CMK (cell line): ENCODE measurements around the gene KPNA3.
A peak's percentile ranks its signal among the peaks of the same experiment; 100 is the strongest.
"Not testable (repeated sequence)": the region's sequence is repeated elsewhere in the genome, so short reads cannot be mapped to it uniquely, and the experiment has no call there.

ENCODE experiments used
- DNase-seq: peaks from one replicate; pipeline ENCODE4 v3.0.0-alpha.2; 2010; ENCODE audit warnings: low read depth

KPNA3 gene

DNA sequence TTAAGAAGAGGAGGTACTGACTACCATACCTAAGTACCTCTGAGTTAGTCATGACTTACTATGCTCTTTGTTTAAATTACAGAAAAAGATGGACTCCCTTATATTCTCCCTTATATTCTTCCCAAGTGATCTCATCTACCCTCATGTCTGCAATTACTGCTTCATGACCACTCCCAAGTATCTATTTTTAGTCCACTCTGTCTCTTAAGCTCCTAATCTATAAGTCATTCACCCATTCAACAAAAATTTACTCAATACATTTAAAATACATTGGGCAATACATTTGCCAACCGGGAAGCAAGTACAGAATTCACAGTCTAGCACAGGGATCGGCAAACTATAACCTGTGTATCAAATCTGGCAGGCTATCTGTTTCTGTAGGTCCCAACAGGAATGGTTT is 42.6 kb downstream of the KPNA3 start:
- no peak for DNase-seq

- DNase-seq, result no peak
Observed at GRCh38 chr13:49746111-49746510, 46.4 kb downstream of the KPNA3 start.

GRCh38 chr13:49740870-49741269 is 51.6 kb downstream of the KPNA3 start:
- no peak for DNase-seq

DNA sequence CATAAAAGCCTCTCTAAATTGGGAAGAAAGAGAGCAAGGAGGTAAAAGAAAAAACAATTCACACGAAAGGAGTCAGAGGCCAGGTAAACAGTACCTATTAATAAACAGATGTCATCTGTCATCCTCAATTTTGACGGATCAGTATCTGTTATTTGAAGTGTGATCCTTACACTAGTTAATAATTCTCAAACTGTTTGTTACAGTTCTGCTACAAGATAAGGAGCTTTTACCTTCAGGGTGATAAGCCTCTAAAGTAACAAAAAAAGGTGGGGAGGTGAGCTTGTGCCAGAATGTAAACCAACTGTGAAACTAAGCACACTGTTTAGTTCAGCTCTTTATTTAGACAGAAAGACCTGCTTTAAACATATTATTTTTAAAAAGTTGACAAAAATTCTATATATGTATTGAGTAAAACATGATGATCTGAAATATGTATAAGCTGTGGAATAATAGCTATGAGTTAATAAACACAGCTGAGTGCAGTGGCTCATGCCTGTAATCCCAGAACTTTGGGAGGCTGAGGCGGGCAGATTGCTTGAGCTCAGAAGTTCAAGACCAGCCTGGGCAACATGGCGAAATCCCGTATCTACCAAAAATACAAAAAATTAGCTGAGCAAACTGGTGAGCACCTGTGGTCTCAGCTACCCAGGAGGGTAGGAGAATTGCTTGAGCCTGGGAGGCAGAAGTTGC is 52.8 kb downstream of the KPNA3 start:
- DNase-seq, result no peak

DNA sequence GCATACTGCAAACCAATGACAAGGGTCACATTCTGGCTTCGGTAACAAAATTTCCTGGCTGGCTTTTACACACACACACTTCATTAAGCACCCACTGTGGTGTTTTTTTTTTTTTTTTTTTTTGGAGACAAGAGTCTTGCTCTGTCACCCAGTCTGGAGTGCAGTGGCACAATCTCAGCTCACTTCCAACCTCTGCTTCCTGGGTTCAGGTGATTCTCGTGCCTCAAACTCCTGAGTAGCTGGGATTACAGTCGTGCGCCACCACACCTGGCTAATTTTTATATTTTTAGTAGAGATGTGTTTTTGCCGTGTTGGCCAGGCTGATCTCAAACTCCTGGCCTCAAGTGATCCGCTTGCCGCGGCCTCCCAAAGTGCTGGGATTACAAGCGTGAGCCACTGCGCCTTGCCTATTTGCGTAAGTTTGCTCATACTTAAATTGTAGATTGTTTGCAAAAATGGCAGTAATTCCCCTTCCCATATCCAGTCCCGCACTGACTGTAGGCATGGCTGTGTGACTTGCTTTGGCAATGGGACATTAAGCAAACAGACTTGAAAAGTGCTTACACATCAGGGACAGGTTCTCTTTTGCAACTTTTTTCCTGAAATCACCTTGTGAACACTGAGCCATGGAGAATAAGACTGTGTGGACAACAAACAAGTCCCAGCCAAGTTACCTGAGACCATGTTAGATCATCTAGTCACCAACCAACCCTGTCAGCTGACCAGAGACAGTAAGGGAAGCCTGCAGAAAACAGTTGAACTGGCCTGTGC is 59.1 kb downstream of the KPNA3 start:
- DNase-seq, result no peak

DNA sequence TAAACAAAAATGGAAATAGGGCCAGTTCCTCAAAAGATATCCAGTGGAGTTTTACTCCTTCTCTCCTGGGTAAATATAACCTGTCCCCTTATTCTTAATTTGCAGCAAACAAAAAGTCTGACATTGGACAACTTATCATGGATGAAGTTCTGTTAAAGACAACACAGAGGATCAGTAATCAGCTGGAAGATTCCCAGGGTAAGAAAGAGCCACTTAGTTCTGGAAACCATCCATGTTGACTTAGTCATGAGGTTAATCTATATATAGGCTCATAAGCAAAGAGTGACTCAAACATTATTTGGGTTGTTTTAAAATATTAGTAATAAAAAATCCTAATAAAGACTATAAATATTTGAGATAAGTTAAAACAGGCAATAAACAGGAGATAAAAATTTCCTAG is 60.7 kb downstream of the KPNA3 start:
- DNase-seq, result no peak

DNA sequence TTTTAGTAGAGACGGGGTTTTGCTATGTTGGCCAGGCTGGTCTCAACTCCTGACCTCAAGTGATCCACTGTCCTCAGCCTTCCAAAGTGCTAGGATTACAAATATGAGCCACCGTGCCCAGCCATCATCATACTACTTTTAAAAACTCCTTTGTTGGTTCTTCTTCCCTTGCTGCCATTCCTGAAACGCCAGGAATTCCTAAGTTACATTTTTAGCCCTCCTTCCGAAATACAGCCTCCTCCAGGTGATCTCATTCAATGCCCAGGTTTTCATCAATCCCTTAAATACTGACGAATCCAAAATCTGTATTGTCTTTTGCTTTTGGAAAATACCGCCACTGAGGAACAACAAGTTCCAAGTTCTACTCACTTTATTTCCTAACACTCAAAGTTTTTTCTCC is 75.9 kb downstream of the KPNA3 start:
- no peak for DNase-seq

DNA sequence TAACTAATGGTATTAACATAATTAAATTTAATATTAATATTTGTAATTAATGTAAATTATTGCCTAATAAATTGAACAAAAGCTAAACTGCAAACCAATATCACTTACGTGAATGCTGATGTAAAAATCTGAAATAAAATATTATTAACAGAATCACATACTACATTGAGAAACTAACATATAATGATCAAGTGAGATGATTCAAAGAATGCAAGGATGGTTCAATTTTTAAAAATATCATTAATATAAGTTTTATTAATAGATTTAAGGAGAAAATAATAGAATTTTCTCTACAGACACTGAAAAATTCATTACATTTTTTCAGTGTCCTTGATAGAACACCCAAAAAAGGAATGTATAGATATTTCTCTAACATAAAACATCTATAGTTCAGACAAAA is 77.7 kb downstream of the KPNA3 start:
- DNase-seq, result no peak

GRCh38 chr13:49711218-49711863 is 81.1 kb downstream of the KPNA3 start:
- DNase-seq, result no peak

GRCh38 chr13:49704264-49704663 is 88.2 kb downstream of the KPNA3 start:
- not testable (repeated sequence) for DNase-seq

DNA sequence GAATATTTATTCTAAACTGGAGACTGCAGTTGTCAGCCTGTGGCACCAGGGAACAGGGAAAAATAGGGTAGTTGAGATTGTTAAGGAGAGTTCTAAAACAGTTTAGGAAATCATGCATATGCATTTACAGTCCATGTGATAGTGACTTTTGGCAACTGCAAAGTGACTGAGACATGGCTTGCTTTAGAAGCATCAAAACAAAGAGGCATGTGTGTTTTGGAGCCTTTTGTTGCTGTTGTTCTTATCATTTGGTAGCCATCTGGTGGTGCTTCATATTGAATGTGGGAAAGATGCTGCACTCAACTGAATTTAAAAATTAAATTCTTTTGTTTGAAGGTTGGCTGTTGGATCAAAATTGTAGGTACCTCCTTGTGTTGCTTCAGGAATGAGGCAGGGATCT is 91.0 kb downstream of the KPNA3 start:
- no peak for DNase-seq

DNA sequence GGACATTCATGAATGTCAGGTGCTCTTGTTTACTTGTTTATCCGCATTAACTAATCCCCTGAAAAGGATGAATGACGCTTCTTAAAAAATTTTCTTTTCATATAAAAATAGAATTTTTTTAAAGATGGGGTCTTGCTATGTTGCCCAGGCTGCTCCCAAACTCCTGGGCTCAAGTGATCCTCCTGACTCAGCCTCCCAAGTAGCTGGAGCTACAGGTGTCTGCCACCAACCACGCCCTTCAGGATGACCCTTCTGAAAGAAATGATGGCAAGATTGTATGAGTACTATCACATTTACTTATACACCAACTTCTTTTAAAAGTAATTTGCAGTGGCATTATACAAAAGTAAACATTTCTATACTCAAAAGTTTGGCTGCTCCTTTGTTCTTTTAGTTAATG is 95.0 kb downstream of the KPNA3 start:
- DNase-seq, result no peak

- DNase-seq, result no peak
Observed at GRCh38 chr13:49694446-49694845, 98.0 kb downstream of the KPNA3 start.

- DNase-seq, result no peak
Observed at GRCh38 chr13:49693877-49694276, 98.6 kb downstream of the KPNA3 start.

- DNase-seq, result no peak
Observed at GRCh38 chr13:49693191-49693733, 99.2 kb downstream of the KPNA3 start.

GRCh38 chr13:49690995-49691784 is 101.3 kb downstream of the KPNA3 start, which contains the start of gene EBPL:
Gene EBPL (minus strand): TSS chr13:49691486. CDS start chr13:49691424, 62 bp downstream.
- peak; percentile 85 for DNase-seq

DNA sequence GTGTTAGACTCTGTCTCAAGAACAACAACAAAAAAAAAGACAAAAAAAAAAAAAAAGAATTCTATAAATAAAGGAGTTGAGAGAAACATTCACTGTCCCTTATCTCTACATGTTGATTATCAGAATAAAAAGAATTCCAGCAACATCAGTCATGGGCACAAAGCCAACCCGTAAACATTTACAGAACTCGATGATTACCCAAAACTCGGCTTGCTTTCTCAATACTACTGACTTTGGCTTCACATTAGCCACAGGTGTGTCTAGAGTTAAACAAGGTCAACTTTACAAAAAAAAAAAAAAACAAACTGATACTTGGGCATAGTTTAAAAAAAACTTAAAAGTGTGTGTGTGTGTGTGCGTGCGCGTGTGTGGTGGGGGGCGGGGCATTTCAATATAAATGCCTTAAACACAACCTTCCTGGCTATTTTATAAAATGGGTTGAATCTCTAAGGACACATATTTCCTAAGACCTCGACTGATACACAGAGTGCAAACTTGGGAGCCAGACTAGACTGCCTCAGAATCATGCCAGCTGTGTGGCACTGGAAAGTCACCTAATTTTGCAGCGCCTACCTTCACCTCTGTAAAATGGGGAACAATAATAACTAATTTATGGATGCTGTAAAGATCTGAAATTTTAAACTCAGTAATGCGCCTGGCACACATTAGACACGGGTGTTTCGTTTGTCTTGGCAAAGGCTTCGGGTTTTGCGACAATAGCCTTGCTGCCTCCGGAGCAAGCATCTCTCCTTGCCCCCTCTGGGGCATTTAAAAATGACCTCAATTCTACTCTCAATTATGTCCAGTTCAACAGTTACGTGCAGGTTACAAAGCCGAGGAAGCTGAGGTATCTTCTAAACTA is 102.1 kb downstream of the KPNA3 start:
- DNase-seq, result peak; percentile 24

GRCh38 chr13:49683489-49683888 is 109.0 kb downstream of the KPNA3 start:
- no peak for DNase-seq

DNA sequence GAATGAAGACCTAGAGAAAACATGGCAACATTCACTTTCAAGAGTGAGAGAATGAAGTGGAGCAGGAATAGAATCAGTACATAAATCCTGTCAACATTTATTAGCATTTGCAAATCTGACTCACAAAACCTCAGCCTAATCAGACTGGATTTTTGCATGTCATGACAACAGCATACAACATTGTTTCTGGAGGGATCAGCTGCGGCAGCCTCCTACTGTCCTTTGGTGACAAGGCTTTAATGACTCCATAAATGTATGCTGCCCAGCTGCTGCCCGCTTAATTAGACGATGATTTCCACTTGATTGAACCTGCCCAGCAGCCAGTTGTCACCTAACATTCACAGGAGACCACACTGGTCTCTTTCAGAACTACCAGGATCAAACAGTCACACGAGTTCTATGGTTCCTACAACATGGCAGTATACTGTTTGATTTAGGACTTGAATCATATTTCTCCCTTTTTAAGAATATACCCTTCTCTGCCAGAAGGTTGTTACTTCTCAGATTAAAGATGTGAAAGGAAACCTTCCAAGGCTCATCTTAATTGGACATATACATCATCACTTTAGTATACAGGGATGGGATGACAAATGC is 110.5 kb downstream of the KPNA3 start:
- DNase-seq, result no peak

- peak; percentile 18 for DNase-seq
Observed at GRCh38 chr13:49679246-49679645, 113.2 kb downstream of the KPNA3 start.
